ENCODE data around the gene MMP15.
A peak's percentile ranks its signal among the peaks of the same experiment; 100 is the strongest.

Gene MMP15

GRCh38 chr16:58013201-58013956 is 12.2 kb upstream of the MMP15 start:
- Histone ChIP-seq H3K23ac (ENCODE audit: low read length in 2 of 2) (no peak overlapping the region), H3K4me3 (ENCODE audit: insufficient read depth in 1 of 2, low read depth in 1 of 2, low read length in 2 of 2) (no peak overlapping the region), H3K9me3 (ENCODE audit: control insufficient read depth, low read length) (no peaks in the 10 kb centered on the region), H2BK120ac (ENCODE audit: low read depth, low read length) (no peak overlapping the region), H2BK12ac (ENCODE audit: low read length in 2 of 2) (no peak overlapping the region), H3K4me1 (ENCODE audit: control insufficient read depth, insufficient read depth, low read depth, low read length) (peaks cover 13% of the 10 kb centered on the region), H3K36me3 (ENCODE audit: control insufficient read depth in 1 of 2, insufficient read depth in 2 of 2, low read depth in 1 of 2, low read length in 2 of 2) (peaks cover 39% of the 10 kb centered on the region in 2 experiments), H3K79me1 (replicated peaks; ENCODE audit: low read length, poor library complexity, severe bottlenecking) (peaks cover 16% of the 10 kb centered on the region), H3K27ac (ENCODE audit: low read length, poor library complexity, severe bottlenecking) (no peak overlapping the region), H4K8ac (ENCODE audit: low read length) (no peak overlapping the region), H2AK5ac (ENCODE audit: low read length, severe bottlenecking) (no peak overlapping the region), H3K4me2 (ENCODE audit: low read length, poor library complexity, severe bottlenecking) (no peak overlapping the region), H3K18ac (ENCODE audit: low read depth in 1 of 2, low read length in 2 of 2) (no peak overlapping the region), H3K4ac (ENCODE audit: low read depth in 1 of 2, low read length in 2 of 2) (peak overlapping the region in 1 of 2 experiments; percentile 24), H2AFZ (ENCODE audit: low read depth, low read length) (no peak overlapping the region), H2BK5ac (ENCODE audit: low read depth, low read length, poor library complexity, severe bottlenecking) (no peak overlapping the region), H2BK15ac (ENCODE audit: low read depth, poor library complexity, severe bottlenecking) (no peak overlapping the region), H3K9ac (ENCODE audit: low read length) (no peak overlapping the region), H3K27me3 (ENCODE audit: control insufficient read depth in 1 of 2, insufficient read depth in 1 of 2, low read length in 2 of 2) (no peaks in the 10 kb centered on the region), H4K91ac (ENCODE audit: low read length) (no peak overlapping the region), H3K14ac (ENCODE audit: low read length in 2 of 2) (no peak overlapping the region)
- no peak for DNase-seq
- 71% methylated on average over 3 of the region's 9 CpGs for WGBS

GRCh38 chr16:58016840-58017446 is 8.6 kb upstream of the MMP15 start:
- no peak overlapping the region for H2BK5ac ChIP-seq (ENCODE audit: low read depth, low read length, poor library complexity, severe bottlenecking)
- no peak overlapping the region for H4K8ac ChIP-seq (ENCODE audit: low read length)
- no peak overlapping the region for H2BK15ac ChIP-seq (ENCODE audit: low read depth, poor library complexity, severe bottlenecking)
- no peaks in the 10 kb centered on the region for H3K27me3 ChIP-seq (ENCODE audit: control insufficient read depth in 1 of 2, insufficient read depth in 1 of 2, low read length in 2 of 2)
- no peak overlapping the region for H2BK12ac ChIP-seq (ENCODE audit: low read length in 2 of 2)
- peaks cover 35 to 53% of the 10 kb centered on the region in 2 experiments for H3K36me3 ChIP-seq (ENCODE audit: control insufficient read depth in 1 of 2, insufficient read depth in 2 of 2, low read depth in 1 of 2, low read length in 2 of 2)
- H3K4me1 ChIP-seq (ENCODE audit: control insufficient read depth, insufficient read depth, low read depth, low read length), result peaks cover 3% of the 10 kb centered on the region
- H3K4ac ChIP-seq (ENCODE audit: low read depth in 1 of 2, low read length in 2 of 2), result no peak overlapping the region
- no peak overlapping the region for H3K18ac ChIP-seq (ENCODE audit: low read depth in 1 of 2, low read length in 2 of 2)
- 91% methylated on average over 12 of the region's 12 CpGs for WGBS
- DNase-seq, result no peak
- H3K9me3 ChIP-seq (ENCODE audit: control insufficient read depth, low read length), result no peaks in the 10 kb centered on the region
- no peak overlapping the region for H3K23ac ChIP-seq (ENCODE audit: low read length in 2 of 2)
- H3K4me3 ChIP-seq (ENCODE audit: insufficient read depth in 1 of 2, low read depth in 1 of 2, low read length in 2 of 2), result no peak overlapping the region
- no peak overlapping the region for H3K14ac ChIP-seq (ENCODE audit: low read length in 2 of 2)
- H3K79me1 ChIP-seq (replicated peaks; ENCODE audit: low read length, poor library complexity, severe bottlenecking), result peaks cover 13% of the 10 kb centered on the region
- no peak overlapping the region for H3K4me2 ChIP-seq (ENCODE audit: low read length, poor library complexity, severe bottlenecking)
- no peak overlapping the region for H3K9ac ChIP-seq (ENCODE audit: low read length)
- H2AFZ ChIP-seq (ENCODE audit: low read depth, low read length), result no peak overlapping the region
- no peak overlapping the region for H3K27ac ChIP-seq (ENCODE audit: low read length, poor library complexity, severe bottlenecking)
- H4K91ac ChIP-seq (ENCODE audit: low read length), result no peak overlapping the region
- no peak overlapping the region for H2BK120ac ChIP-seq (ENCODE audit: low read depth, low read length)
- H2AK5ac ChIP-seq (ENCODE audit: low read length, severe bottlenecking), result no peak overlapping the region

DNA sequence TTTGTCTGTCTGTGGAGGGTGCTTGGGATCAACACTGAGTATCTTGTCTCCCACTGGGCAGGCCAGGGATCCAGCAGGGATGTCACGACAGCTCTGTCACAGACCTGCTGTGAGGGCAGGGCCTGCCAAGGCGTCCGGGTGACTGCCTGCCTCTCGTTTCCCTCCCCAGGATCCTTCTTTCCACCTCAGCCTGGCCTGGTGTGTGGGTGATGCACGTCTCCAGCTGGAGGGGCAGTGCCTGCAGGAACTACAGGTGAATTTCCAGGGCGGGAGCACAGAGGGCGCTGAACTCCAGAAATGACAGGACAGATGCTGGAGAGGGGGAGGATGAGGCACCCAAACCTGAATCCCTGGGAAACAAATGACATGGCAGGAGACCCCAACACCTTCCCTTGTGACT is 6.8 kb upstream of the MMP15 start:
- Histone ChIP-seq H3K4me1 (ENCODE audit: control insufficient read depth, insufficient read depth, low read depth, low read length) (peaks cover 16% of the 10 kb centered on the region), H2BK5ac (ENCODE audit: low read depth, low read length, poor library complexity, severe bottlenecking) (peak overlapping the region; percentile 49), H3K9ac (ENCODE audit: low read length) (no peak overlapping the region), H2BK120ac (ENCODE audit: low read depth, low read length) (no peak overlapping the region), H3K14ac (ENCODE audit: low read length in 2 of 2) (no peak overlapping the region), H3K27ac (ENCODE audit: low read length, poor library complexity, severe bottlenecking) (no peak overlapping the region), H3K79me1 (replicated peaks; ENCODE audit: low read length, poor library complexity, severe bottlenecking) (peaks cover 6% of the 10 kb centered on the region), H4K8ac (ENCODE audit: low read length) (no peak overlapping the region), H3K4ac (ENCODE audit: low read depth in 1 of 2, low read length in 2 of 2) (no peak overlapping the region), H3K18ac (ENCODE audit: low read depth in 1 of 2, low read length in 2 of 2) (no peak overlapping the region), H3K4me3 (ENCODE audit: insufficient read depth in 1 of 2, low read depth in 1 of 2, low read length in 2 of 2) (no peak overlapping the region), H3K4me2 (ENCODE audit: low read length, poor library complexity, severe bottlenecking) (no peak overlapping the region), H3K36me3 (ENCODE audit: control insufficient read depth in 1 of 2, insufficient read depth in 2 of 2, low read depth in 1 of 2, low read length in 2 of 2) (peaks cover 22 to 47% of the 10 kb centered on the region in 2 experiments), H3K9me3 (ENCODE audit: control insufficient read depth, low read length) (no peaks in the 10 kb centered on the region), H4K91ac (ENCODE audit: low read length) (no peak overlapping the region), H3K23ac (ENCODE audit: low read length in 2 of 2) (no peak overlapping the region), H2AFZ (ENCODE audit: low read depth, low read length) (no peak overlapping the region), H2BK15ac (ENCODE audit: low read depth, poor library complexity, severe bottlenecking) (peak overlapping the region; percentile 31), H2AK5ac (ENCODE audit: low read length, severe bottlenecking) (no peak overlapping the region), H2BK12ac (ENCODE audit: low read length in 2 of 2) (no peak overlapping the region), H3K27me3 (ENCODE audit: control insufficient read depth in 1 of 2, insufficient read depth in 1 of 2, low read length in 2 of 2) (peaks cover 0 to 11% of the 10 kb centered on the region in 2 experiments)
- WGBS, result 73% methylated on average over 7 of the region's 7 CpGs
- no peak for DNase-seq

- peaks cover 0 to 23% of the 10 kb centered on the region in 2 experiments for H3K27me3 ChIP-seq (ENCODE audit: control insufficient read depth in 1 of 2, insufficient read depth in 1 of 2, low read length in 2 of 2)
- no peak overlapping the region for H3K14ac ChIP-seq (ENCODE audit: low read length in 2 of 2)
- H3K79me1 ChIP-seq (replicated peaks; ENCODE audit: low read length, poor library complexity, severe bottlenecking), result peaks cover 6% of the 10 kb centered on the region
- H2BK15ac ChIP-seq (ENCODE audit: low read depth, poor library complexity, severe bottlenecking), result no peak overlapping the region
- no peak overlapping the region for H3K4ac ChIP-seq (ENCODE audit: low read depth in 1 of 2, low read length in 2 of 2)
- H2AFZ ChIP-seq (ENCODE audit: low read depth, low read length), result no peak overlapping the region
- H2BK12ac ChIP-seq (ENCODE audit: low read length in 2 of 2), result no peak overlapping the region
- H3K4me1 ChIP-seq (ENCODE audit: control insufficient read depth, insufficient read depth, low read depth, low read length), result peaks cover 21% of the 10 kb centered on the region
- 83% methylated on average over 8 of the region's 8 CpGs for WGBS
- no peak overlapping the region for H3K4me3 ChIP-seq (ENCODE audit: insufficient read depth in 1 of 2, low read depth in 1 of 2, low read length in 2 of 2)
- no peak overlapping the region for H4K8ac ChIP-seq (ENCODE audit: low read length)
- H3K4me2 ChIP-seq (ENCODE audit: low read length, poor library complexity, severe bottlenecking), result no peak overlapping the region
- no peak overlapping the region for H3K18ac ChIP-seq (ENCODE audit: low read depth in 1 of 2, low read length in 2 of 2)
- no peak overlapping the region for H3K27ac ChIP-seq (ENCODE audit: low read length, poor library complexity, severe bottlenecking)
- no peak overlapping the region for H3K23ac ChIP-seq (ENCODE audit: low read length in 2 of 2)
- H2BK5ac ChIP-seq (ENCODE audit: low read depth, low read length, poor library complexity, severe bottlenecking), result no peak overlapping the region
- H3K9ac ChIP-seq (ENCODE audit: low read length), result no peak overlapping the region
- no peak overlapping the region for H2AK5ac ChIP-seq (ENCODE audit: low read length, severe bottlenecking)
- peaks cover 22 to 45% of the 10 kb centered on the region in 2 experiments for H3K36me3 ChIP-seq (ENCODE audit: control insufficient read depth in 1 of 2, insufficient read depth in 2 of 2, low read depth in 1 of 2, low read length in 2 of 2)
- no peaks in the 10 kb centered on the region for H3K9me3 ChIP-seq (ENCODE audit: control insufficient read depth, low read length)
- no peak overlapping the region for H4K91ac ChIP-seq (ENCODE audit: low read length)
- no peak for DNase-seq
- H2BK120ac ChIP-seq (ENCODE audit: low read depth, low read length), result no peak overlapping the region
Observed at GRCh38 chr16:58019866-58020538, 5.6 kb upstream of the MMP15 start.

All from mesenchymal stem cell (in vitro differentiated cells and primary cell).